Bronchial epithelial cell (primary cell): ENCODE data around the gene C2CD4C. TPM values are rescaled to one million over a fixed set of nuclear protein-coding genes. Genes with fewer than 3 reads are reported as not detected.
"Not testable (repeated sequence)": the region's sequence is repeated elsewhere in the genome, so short reads cannot be mapped to it uniquely, and the experiment has no call there.

Experiments
- DNase-seq: peaks from one replicate; pipeline ENCODE4 v3.0.0-alpha.2; 2010; ENCODE audit warnings: low read depth
- FAIRE-seq: peaks from 2 replicates; lab custom pipeline; 2011; peaks lifted over from hg19 to GRCh38; lab: Jason Lieb, UNC
- H3K27me3 ChIP-seq: 2 replicates; pipeline ENCODE4 v1.5.1; 2011; ENCODE audit warnings: low read length; ENCODE audit not compliant: control insufficient read depth, insufficient read depth
- H3K36me3 ChIP-seq: 2 replicates; pipeline ENCODE4 v1.5.1; 2011; ENCODE audit warnings: low read length; ENCODE audit not compliant: control insufficient read depth, insufficient read depth
- H3K4me3 ChIP-seq: 2 replicates; pipeline ENCODE4 v1.5.1; 2011; ENCODE audit warnings: mild to moderate bottlenecking, low read depth, low read length, control low read depth
- total RNA-seq: library from RNA; depleted of rRNA; stranded (reverse); fragments of >200 nt; gene quantifications from 2 replicates; pipeline ENCODE4 v1.2.1, GENCODE V29; 2014
- TF ChIP-seq, protein P1 (sequence below): IDR thresholded peaks from 2 replicates; pipeline ENCODE4 v1.5.1; 2011; ENCODE audit warnings: mild to moderate bottlenecking, moderate library complexity, low read length, control low read depth, inconsistent platforms; ENCODE audit not compliant: insufficient read depth, severe bottlenecking

Gene C2CD4C
- total RNA-seq, 1 donor from 2014 or later: 0.26 TPM

DNA sequence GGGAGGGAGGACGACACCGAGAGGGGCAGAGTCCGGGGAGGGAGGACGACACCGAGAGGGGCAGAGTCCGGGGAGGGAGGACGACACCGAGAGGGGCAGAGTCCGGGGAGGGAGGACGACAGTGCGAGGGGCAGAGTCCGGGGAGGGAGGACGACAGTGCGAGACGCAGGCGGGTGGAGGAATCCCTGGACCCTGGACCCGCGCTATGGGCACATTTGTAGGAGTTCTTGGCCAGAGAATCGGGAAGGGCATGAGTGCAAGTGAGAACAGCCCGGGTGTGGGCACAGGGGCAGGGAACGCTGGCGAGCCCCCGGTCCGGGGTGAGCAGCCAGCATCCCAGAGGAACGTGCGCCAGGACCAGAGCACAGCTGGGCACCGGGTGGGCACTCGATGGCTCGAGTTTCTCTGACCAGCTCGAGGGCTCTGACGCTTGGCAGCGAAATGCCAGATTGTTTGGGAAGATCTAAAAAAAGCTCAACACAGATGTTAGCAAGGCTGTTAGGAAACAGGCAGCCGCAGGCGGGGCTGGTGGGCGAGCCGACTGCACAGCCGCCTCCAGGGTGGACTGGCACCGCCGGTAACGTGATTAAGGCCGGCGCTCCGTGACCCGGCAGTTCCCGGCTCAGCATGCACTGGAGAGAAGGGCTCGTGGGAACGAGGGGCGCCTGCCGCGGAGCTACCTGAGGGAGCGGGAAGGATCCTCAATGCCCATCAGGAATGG, 17.9 kb upstream of the C2CD4C start:
- TF ChIP-seq, protein P1, sequence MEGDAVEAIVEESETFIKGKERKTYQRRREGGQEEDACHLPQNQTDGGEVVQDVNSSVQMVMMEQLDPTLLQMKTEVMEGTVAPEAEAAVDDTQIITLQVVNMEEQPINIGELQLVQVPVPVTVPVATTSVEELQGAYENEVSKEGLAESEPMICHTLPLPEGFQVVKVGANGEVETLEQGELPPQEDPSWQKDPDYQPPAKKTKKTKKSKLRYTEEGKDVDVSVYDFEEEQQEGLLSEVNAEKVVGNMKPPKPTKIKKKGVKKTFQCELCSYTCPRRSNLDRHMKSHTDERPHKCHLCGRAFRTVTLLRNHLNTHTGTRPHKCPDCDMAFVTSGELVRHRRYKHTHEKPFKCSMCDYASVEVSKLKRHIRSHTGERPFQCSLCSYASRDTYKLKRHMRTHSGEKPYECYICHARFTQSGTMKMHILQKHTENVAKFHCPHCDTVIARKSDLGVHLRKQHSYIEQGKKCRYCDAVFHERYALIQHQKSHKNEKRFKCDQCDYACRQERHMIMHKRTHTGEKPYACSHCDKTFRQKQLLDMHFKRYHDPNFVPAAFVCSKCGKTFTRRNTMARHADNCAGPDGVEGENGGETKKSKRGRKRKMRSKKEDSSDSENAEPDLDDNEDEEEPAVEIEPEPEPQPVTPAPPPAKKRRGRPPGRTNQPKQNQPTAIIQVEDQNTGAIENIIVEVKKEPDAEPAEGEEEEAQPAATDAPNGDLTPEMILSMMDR: no peak
- DNase-seq (no peak), FAIRE-seq (no peak)
- Histone ChIP-seq H3K36me3 (no peaks in the 10 kb centered on the region), H3K4me3 (no peak overlapping the region), H3K27me3 (no peaks in the 10 kb centered on the region)

- TF ChIP-seq, protein P1: no peak
- Histone ChIP-seq H3K27me3 (no peaks in the 10 kb centered on the region), H3K36me3 (no peaks in the 10 kb centered on the region), H3K4me3 (no peak overlapping the region)
- FAIRE-seq: no peak
- DNase-seq: no peak
Measured at GRCh38 chr19:425056-425455, 16.1 kb upstream of the C2CD4C start.

DNA sequence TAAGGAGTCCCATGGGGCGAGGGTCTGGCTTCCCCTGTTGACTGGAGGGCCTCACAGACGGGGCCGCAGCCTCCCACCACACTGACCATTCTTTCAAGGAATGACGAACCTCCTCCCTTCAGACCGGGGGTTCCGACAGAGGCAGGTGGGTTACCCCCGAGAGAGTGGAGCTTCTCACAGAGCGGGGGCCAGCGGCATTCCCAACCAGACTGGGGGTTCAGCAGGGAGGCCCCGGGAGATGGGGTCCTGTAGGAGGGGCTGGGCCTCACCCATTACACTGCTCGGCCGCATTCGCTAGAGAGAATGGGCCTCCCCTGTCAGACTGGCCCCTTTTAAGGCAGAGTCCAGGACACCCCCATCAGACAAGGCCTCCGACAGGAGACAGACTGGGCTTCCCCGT, 15.6 kb upstream of the C2CD4C start:
- H3K4me3 ChIP-seq: no peak overlapping the region
- DNase-seq (no peak), FAIRE-seq (no peak)
- TF ChIP-seq, protein P1: no peak
- H3K27me3 ChIP-seq: no peaks in the 10 kb centered on the region
- no peaks in the 10 kb centered on the region for H3K36me3 ChIP-seq

- TF ChIP-seq, protein P1: no peak
- Histone ChIP-seq H3K4me3 (no peak overlapping the region), H3K27me3 (no peaks in the 10 kb centered on the region), H3K36me3 (no peaks in the 10 kb centered on the region)
- FAIRE-seq (no peak), DNase-seq (no peak)
Measured at GRCh38 chr19:423691-424466, 14.9 kb upstream of the C2CD4C start.

DNA sequence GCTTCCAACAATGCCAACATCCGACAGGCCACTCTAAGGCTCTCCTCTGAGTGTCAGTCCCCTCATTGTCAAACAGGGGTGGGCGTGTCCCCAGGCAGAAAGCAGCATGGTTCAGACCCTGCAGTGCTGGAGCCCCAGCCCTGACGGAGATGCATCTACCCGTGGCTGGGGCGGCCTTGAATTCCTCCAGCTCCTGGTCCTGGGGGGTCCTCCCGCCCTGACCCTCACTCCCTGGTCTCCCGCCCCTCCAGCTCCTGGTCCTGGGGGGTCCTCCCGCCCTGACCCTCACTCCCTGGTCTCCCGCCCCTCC, 13.9 kb upstream of the C2CD4C start:
- FAIRE-seq, H3K36me3 ChIP-seq: not testable (repeated sequence)

GRCh38 chr19:422213-422916, 13.4 kb upstream of the C2CD4C start:
- Histone ChIP-seq H3K27me3 (no peaks in the 10 kb centered on the region), H3K4me3 (no peak overlapping the region), H3K36me3 (no peaks in the 10 kb centered on the region)
- DNase-seq: no peak
- TF ChIP-seq, protein P1: no peak
- FAIRE-seq: no peak

More for the DNA sequence above, 13.9 kb upstream of the C2CD4C start:
- not testable (repeated sequence) for H3K4me3 ChIP-seq, H3K27me3 ChIP-seq, DNase-seq
